ENCODE data around the gene SGSH. TPM values are rescaled to one million over a fixed set of nuclear protein-coding genes. Genes with fewer than 3 reads are reported as not detected.

Gene SGSH
- total RNA-seq, 1 donor from 2014 or later: 24.0 TPM

DNA sequence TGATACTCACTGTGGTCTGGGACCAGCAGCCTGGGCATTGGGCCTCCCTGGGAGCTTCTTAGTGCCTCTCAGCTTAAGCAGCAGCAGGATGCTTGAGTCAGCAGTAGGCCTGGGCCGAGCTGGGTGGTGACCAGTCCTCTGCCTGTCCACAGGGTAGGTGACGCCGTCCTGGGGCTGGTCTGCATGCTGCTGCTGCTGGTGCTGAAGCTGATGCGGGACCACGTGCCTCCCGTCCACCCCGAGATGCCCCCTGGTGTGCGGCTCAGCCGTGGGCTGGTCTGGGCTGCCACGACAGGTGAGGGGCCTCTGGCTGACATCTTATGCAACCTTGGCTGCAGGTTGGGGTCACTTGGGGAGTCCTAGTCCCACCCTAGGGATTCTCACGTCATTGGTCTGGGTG is 7.5 kb upstream of the SGSH start:
- H3K9me3 ChIP-seq (ENCODE audit: insufficient read depth, low read depth, low read length): no peaks in the 10 kb centered on the region
- H3K9me3 Mint-ChIP-seq (ENCODE audit: unreplicated experiment): peaks cover 9% of the 10 kb centered on the region
- H3K27me3 Mint-ChIP-seq (ENCODE audit: low read depth, unreplicated experiment): no peaks in the 10 kb centered on the region
- no peaks in the 10 kb centered on the region for H4K20me1 ChIP-seq (ENCODE audit: insufficient read depth, low read length)
- no peaks in the 10 kb centered on the region for H3K4me1 ChIP-seq (ENCODE audit: insufficient read depth, low read length)
- H3K27me3 ChIP-seq (ENCODE audit: insufficient read depth, low read length): no peaks in the 10 kb centered on the region
- FAIRE-seq (no peak), DNase-seq (ENCODE audit: low read depth) (no peak)
- no peaks in the 10 kb centered on the region for H3K4me1 Mint-ChIP-seq (ENCODE audit: low read depth, unreplicated experiment)
- no peak overlapping the region for H2AFZ ChIP-seq (ENCODE audit: low read depth, low read length)
- H3K36me3 Mint-ChIP-seq (ENCODE audit: low read depth, unreplicated experiment): peaks cover 23% of the 10 kb centered on the region
- H3K4me2 ChIP-seq (ENCODE audit: low read length): no peak overlapping the region
- H3K4me3 ChIP-seq (ENCODE audit: insufficient read depth, low read depth, low read length): no peak overlapping the region
- H3K4me3 Mint-ChIP-seq (ENCODE audit: unreplicated experiment): no peak overlapping the region
- TF ChIP-seq, protein P1, sequence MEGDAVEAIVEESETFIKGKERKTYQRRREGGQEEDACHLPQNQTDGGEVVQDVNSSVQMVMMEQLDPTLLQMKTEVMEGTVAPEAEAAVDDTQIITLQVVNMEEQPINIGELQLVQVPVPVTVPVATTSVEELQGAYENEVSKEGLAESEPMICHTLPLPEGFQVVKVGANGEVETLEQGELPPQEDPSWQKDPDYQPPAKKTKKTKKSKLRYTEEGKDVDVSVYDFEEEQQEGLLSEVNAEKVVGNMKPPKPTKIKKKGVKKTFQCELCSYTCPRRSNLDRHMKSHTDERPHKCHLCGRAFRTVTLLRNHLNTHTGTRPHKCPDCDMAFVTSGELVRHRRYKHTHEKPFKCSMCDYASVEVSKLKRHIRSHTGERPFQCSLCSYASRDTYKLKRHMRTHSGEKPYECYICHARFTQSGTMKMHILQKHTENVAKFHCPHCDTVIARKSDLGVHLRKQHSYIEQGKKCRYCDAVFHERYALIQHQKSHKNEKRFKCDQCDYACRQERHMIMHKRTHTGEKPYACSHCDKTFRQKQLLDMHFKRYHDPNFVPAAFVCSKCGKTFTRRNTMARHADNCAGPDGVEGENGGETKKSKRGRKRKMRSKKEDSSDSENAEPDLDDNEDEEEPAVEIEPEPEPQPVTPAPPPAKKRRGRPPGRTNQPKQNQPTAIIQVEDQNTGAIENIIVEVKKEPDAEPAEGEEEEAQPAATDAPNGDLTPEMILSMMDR (IDR thresholded peaks at IDR 0.05; ENCODE audit: insufficient read depth, low read depth, low read length): no peak
- no peak for TF ChIP-seq EZH2 (IDR thresholded peaks at IDR 0.05; ENCODE audit: insufficient read depth, low read length)
- no peak overlapping the region for H3K27ac Mint-ChIP-seq (ENCODE audit: unreplicated experiment)
- H3K36me3 ChIP-seq (ENCODE audit: insufficient read depth, low read length): no peaks in the 10 kb centered on the region
- no peaks in the 10 kb centered on the region for H3K79me2 ChIP-seq (ENCODE audit: insufficient read depth, low read length)
- no peak overlapping the region for H3K27ac ChIP-seq (ENCODE audit: low read depth, low read length)
- H3K9ac ChIP-seq (ENCODE audit: low read length): no peak overlapping the region

DNA sequence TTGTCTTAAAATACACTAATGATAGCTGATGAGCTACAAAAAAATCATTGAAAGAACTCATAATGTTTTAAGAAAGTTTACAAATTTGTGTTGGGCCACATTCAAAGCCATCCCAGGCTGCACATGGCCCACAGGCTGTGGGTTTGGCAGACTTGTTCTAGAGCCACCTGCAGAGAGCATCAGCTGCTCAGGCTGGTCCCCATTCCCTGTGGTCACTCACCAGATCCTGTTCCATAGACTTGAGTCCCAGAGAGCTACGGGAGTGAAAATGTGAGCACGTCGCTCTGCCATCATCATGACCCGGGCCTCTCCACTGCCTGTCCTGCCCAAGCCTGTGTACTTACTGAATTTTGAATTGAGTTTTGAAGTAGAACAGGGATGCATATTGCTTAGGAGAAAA is 7.0 kb upstream of the SGSH start:
- H3K4me3 Mint-ChIP-seq (ENCODE audit: unreplicated experiment): no peak overlapping the region
- H3K27me3 ChIP-seq (ENCODE audit: insufficient read depth, low read length): no peaks in the 10 kb centered on the region
- TF ChIP-seq, protein P1 (IDR thresholded peaks at IDR 0.05; ENCODE audit: insufficient read depth, low read depth, low read length): no peak
- no peak for TF ChIP-seq EZH2 (IDR thresholded peaks at IDR 0.05; ENCODE audit: insufficient read depth, low read length)
- no peak overlapping the region for H3K4me2 ChIP-seq (ENCODE audit: low read length)
- no peak overlapping the region for H3K4me3 ChIP-seq (ENCODE audit: insufficient read depth, low read depth, low read length)
- no peaks in the 10 kb centered on the region for H4K20me1 ChIP-seq (ENCODE audit: insufficient read depth, low read length)
- peaks cover 20% of the 10 kb centered on the region for H3K36me3 Mint-ChIP-seq (ENCODE audit: low read depth, unreplicated experiment)
- H3K27ac Mint-ChIP-seq (ENCODE audit: unreplicated experiment): no peak overlapping the region
- no peak overlapping the region for H3K27ac ChIP-seq (ENCODE audit: low read depth, low read length)
- H3K9me3 Mint-ChIP-seq (ENCODE audit: unreplicated experiment): peaks cover 5% of the 10 kb centered on the region
- no peak overlapping the region for H3K9ac ChIP-seq (ENCODE audit: low read length)
- no peak overlapping the region for H2AFZ ChIP-seq (ENCODE audit: low read depth, low read length)
- H3K36me3 ChIP-seq (ENCODE audit: insufficient read depth, low read length): no peaks in the 10 kb centered on the region
- H3K9me3 ChIP-seq (ENCODE audit: insufficient read depth, low read depth, low read length): no peaks in the 10 kb centered on the region
- no peaks in the 10 kb centered on the region for H3K79me2 ChIP-seq (ENCODE audit: insufficient read depth, low read length)
- H3K4me1 Mint-ChIP-seq (ENCODE audit: low read depth, unreplicated experiment): no peaks in the 10 kb centered on the region
- DNase-seq (ENCODE audit: low read depth) (no peak), FAIRE-seq (no peak)
- H3K4me1 ChIP-seq (ENCODE audit: insufficient read depth, low read length): no peaks in the 10 kb centered on the region
- no peaks in the 10 kb centered on the region for H3K27me3 Mint-ChIP-seq (ENCODE audit: low read depth, unreplicated experiment)

- H3K9me3 ChIP-seq (ENCODE audit: insufficient read depth, low read depth, low read length): no peaks in the 10 kb centered on the region
- H3K79me2 ChIP-seq (ENCODE audit: insufficient read depth, low read length): no peaks in the 10 kb centered on the region
- FAIRE-seq (no peak), DNase-seq (ENCODE audit: low read depth) (no peak)
- no peak overlapping the region for H3K4me2 ChIP-seq (ENCODE audit: low read length)
- H3K9ac ChIP-seq (ENCODE audit: low read length): no peak overlapping the region
- H3K4me1 ChIP-seq (ENCODE audit: insufficient read depth, low read length): no peaks in the 10 kb centered on the region
- no peaks in the 10 kb centered on the region for H4K20me1 ChIP-seq (ENCODE audit: insufficient read depth, low read length)
- H3K27me3 Mint-ChIP-seq (ENCODE audit: low read depth, unreplicated experiment): no peaks in the 10 kb centered on the region
- no peaks in the 10 kb centered on the region for H3K4me1 Mint-ChIP-seq (ENCODE audit: low read depth, unreplicated experiment)
- H3K27me3 ChIP-seq (ENCODE audit: insufficient read depth, low read length): no peaks in the 10 kb centered on the region
- no peak overlapping the region for H3K27ac ChIP-seq (ENCODE audit: low read depth, low read length)
- no peaks in the 10 kb centered on the region for H3K9me3 Mint-ChIP-seq (ENCODE audit: unreplicated experiment)
- no peak overlapping the region for H3K27ac Mint-ChIP-seq (ENCODE audit: unreplicated experiment)
- H3K4me3 Mint-ChIP-seq (ENCODE audit: unreplicated experiment): no peak overlapping the region
- no peak overlapping the region for H3K4me3 ChIP-seq (ENCODE audit: insufficient read depth, low read depth, low read length)
- H2AFZ ChIP-seq (ENCODE audit: low read depth, low read length): no peak overlapping the region
- TF ChIP-seq, protein P1 (IDR thresholded peaks at IDR 0.05; ENCODE audit: insufficient read depth, low read depth, low read length): no peak
- peaks cover 11% of the 10 kb centered on the region for H3K36me3 Mint-ChIP-seq (ENCODE audit: low read depth, unreplicated experiment)
- H3K36me3 ChIP-seq (ENCODE audit: insufficient read depth, low read length): no peaks in the 10 kb centered on the region
Measured at GRCh38 chr17:80225230-80225629, 5.1 kb upstream of the SGSH start.
